Right kidney (tissue), 1 donor: ENCODE measurements around the gene CDH20.

Experiments used
- DNase-seq: peaks from one replicate; pipeline ENCODE4 v3.0.0-alpha.2; 2016

Gene CDH20

GRCh38 chr18:61531891-61532290 is 198.7 kb downstream of the CDH20 start:
- no peak for DNase-seq

GRCh38 chr18:61535401-61535800 is 202.2 kb downstream of the CDH20 start:
- DNase-seq: no peak

- no peak for DNase-seq
Measured at GRCh38 chr18:61541673-61542072, 208.4 kb downstream of the CDH20 start.

- no peak for DNase-seq
Measured at GRCh38 chr18:61542596-61542995, 209.4 kb downstream of the CDH20 start.

GRCh38 chr18:61543518-61543917 is 210.3 kb downstream of the CDH20 start:
- DNase-seq: no peak

- no peak for DNase-seq
Measured at GRCh38 chr18:61544178-61544577, 210.9 kb downstream of the CDH20 start.

GRCh38 chr18:61545281-61546245 is 212.3 kb downstream of the CDH20 start:
- DNase-seq: no peak

GRCh38 chr18:61546590-61546989 is 213.4 kb downstream of the CDH20 start:
- DNase-seq: no peak

- no peak for DNase-seq
Measured at GRCh38 chr18:61549416-61549815, 216.2 kb downstream of the CDH20 start.

- DNase-seq: no peak
Measured at GRCh38 chr18:61549889-61550288, 216.7 kb downstream of the CDH20 start.

GRCh38 chr18:61551586-61551985 is 218.4 kb downstream of the CDH20 start:
- peak; percentile 30 for DNase-seq

- no peak for DNase-seq
Measured at GRCh38 chr18:61553045-61553659, 219.9 kb downstream of the CDH20 start.

- no peak for DNase-seq
Measured at GRCh38 chr18:61554117-61554776, 221.0 kb downstream of the CDH20 start.

GRCh38 chr18:61554946-61555361 is 221.7 kb downstream of the CDH20 start:
- DNase-seq: no peak

- no peak for DNase-seq
Measured at GRCh38 chr18:61556316-61556715, 223.1 kb downstream of the CDH20 start.

- no peak for DNase-seq
Measured at GRCh38 chr18:61556862-61557261, 223.6 kb downstream of the CDH20 start.

- no peak for DNase-seq
Measured at GRCh38 chr18:61569176-61569892, 236.1 kb downstream of the CDH20 start.

- DNase-seq: no peak
Measured at GRCh38 chr18:61570070-61570469, 236.8 kb downstream of the CDH20 start.

- no peak for DNase-seq
Measured at GRCh38 chr18:61572084-61572655, 238.9 kb downstream of the CDH20 start.

GRCh38 chr18:61572871-61573270 is 239.6 kb downstream of the CDH20 start:
- DNase-seq: no peak

GRCh38 chr18:61574665-61575064 is 241.4 kb downstream of the CDH20 start:
- DNase-seq: no peak

- DNase-seq: no peak
Measured at GRCh38 chr18:61575419-61575818, 242.2 kb downstream of the CDH20 start.
